DND-41 (cell line): ENCODE data around the gene TMEFF2.

ENCODE experiments used
- ATAC-seq: fragments of 200-7000 bp; cut with Tn5 transposase; 3 replicates; pipeline ENCODE4 v1.9.1; 2021; ENCODE audit warnings: low read depth; ENCODE audit not compliant: insufficient read depth
- DNase-seq: peaks from one replicate; pipeline ENCODE4 v3.0.0-alpha.2; 2020
- H2AFZ ChIP-seq: 2 replicates; pipeline ENCODE4 v1.6.0; 2012; ENCODE audit warnings: low read depth, low read length
- H3K27ac ChIP-seq: 2 replicates; pipeline ENCODE4 v1.5.1; 2012; ENCODE audit warnings: low read length, inconsistent platforms
- H3K27me3 ChIP-seq: fragments of 200-600 bp; sonication (generic); 2 replicates; pipeline ENCODE4 v1.6.0; 2012; ENCODE audit warnings: low read length, mild to moderate bottlenecking, inconsistent platforms; ENCODE audit not compliant: insufficient read depth, poor library complexity
- H3K36me3 ChIP-seq: 2 replicates; pipeline ENCODE4 v1.5.1; 2012; ENCODE audit warnings: low read length, inconsistent platforms; ENCODE audit not compliant: insufficient read depth
- H3K4me1 ChIP-seq: 2 replicates; pipeline ENCODE4 v1.5.1; 2012; ENCODE audit warnings: mild to moderate bottlenecking, low read length; ENCODE audit not compliant: insufficient read depth
- H3K4me2 ChIP-seq: 2 replicates; pipeline ENCODE4 v1.6.0; 2012; ENCODE audit warnings: mild to moderate bottlenecking, moderate library complexity, low read length, inconsistent platforms; ENCODE audit not compliant: insufficient read depth
- H3K4me3 ChIP-seq, 2 experiments: fragments of 200-600 bp in 1 of 2; shearing (Covaris generic) in 1 of 2; 2 replicates each; pipeline ENCODE4 v1.5.1; 2012 to 2016; ENCODE audit warnings: inconsistent platforms in 2 of 2, low read length in 2 of 2, mild to moderate bottlenecking in 2 of 2, low read depth in 1 of 2, moderate library complexity in 1 of 2
- H3K79me2 ChIP-seq: 2 replicates; pipeline ENCODE4 v1.6.0; 2012; ENCODE audit warnings: low read length, inconsistent platforms; ENCODE audit not compliant: insufficient read depth
- H3K9ac ChIP-seq: 2 replicates; pipeline ENCODE4 v1.6.0; 2012; ENCODE audit warnings: low read depth, mild to moderate bottlenecking, inconsistent platforms, low read length, moderate library complexity
- H3K9me3 ChIP-seq: 2 replicates; pipeline ENCODE4 v1.5.1; 2012; ENCODE audit warnings: low read length, moderate library complexity, mild to moderate bottlenecking, inconsistent platforms; ENCODE audit not compliant: insufficient read depth, severe bottlenecking
- H4K20me1 ChIP-seq: 2 replicates; pipeline ENCODE4 v1.6.0; 2012; ENCODE audit warnings: low read length; ENCODE audit not compliant: insufficient read depth
- EZH2 ChIP-seq: IDR thresholded peaks from 3 replicates; pipeline ENCODE4 v1.6.1; 2012; ENCODE audit warnings: borderline replicate concordance, low read depth, mild to moderate bottlenecking, moderate library complexity, low read length, inconsistent platforms; ENCODE audit not compliant: severe bottlenecking
- TF ChIP-seq, protein P1 (sequence below): IDR thresholded peaks from 2 replicates; pipeline ENCODE4 v1.5.1; 2012; ENCODE audit warnings: borderline replicate concordance, low read length, moderate library complexity, mild to moderate bottlenecking; ENCODE audit not compliant: poor library complexity, severe bottlenecking; ENCODE audit errors: extremely low read depth

TMEFF2 gene

DNA sequence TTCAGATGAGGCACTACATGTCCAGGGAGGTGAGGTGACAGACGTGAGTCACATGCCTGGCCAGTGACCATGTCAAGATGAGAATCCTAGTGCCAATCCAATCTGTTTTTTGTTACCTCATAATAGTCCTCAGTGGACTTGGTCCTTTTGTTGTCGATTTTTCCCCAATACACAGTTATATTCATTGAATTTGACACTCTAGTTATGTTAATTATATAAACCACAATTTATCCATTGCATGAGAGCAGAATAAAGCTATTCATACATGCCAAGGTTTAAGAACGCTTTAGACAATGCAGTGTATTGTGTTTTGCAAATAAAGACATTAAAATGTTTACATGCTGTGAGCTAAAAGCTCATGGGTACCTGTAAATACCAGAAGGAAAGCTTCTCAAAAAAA, 21.6 kb upstream of the TMEFF2 start:
- Histone ChIP-seq H3K36me3 (no peaks in the 10 kb centered on the region), H2AFZ (no peak overlapping the region), H3K4me1 (no peaks in the 10 kb centered on the region), H3K27me3 (no peaks in the 10 kb centered on the region), H3K9ac (no peak overlapping the region), H3K27ac (no peak overlapping the region), H3K4me2 (no peak overlapping the region), H3K4me3 (no peak overlapping the region), H3K79me2 (no peaks in the 10 kb centered on the region), H3K9me3 (no peaks in the 10 kb centered on the region), H4K20me1 (no peaks in the 10 kb centered on the region)
- TF ChIP-seq, protein P1, sequence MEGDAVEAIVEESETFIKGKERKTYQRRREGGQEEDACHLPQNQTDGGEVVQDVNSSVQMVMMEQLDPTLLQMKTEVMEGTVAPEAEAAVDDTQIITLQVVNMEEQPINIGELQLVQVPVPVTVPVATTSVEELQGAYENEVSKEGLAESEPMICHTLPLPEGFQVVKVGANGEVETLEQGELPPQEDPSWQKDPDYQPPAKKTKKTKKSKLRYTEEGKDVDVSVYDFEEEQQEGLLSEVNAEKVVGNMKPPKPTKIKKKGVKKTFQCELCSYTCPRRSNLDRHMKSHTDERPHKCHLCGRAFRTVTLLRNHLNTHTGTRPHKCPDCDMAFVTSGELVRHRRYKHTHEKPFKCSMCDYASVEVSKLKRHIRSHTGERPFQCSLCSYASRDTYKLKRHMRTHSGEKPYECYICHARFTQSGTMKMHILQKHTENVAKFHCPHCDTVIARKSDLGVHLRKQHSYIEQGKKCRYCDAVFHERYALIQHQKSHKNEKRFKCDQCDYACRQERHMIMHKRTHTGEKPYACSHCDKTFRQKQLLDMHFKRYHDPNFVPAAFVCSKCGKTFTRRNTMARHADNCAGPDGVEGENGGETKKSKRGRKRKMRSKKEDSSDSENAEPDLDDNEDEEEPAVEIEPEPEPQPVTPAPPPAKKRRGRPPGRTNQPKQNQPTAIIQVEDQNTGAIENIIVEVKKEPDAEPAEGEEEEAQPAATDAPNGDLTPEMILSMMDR = no peak
- no peak for TF ChIP-seq EZH2
- no peak for DNase-seq
- no peak for ATAC-seq

DNA sequence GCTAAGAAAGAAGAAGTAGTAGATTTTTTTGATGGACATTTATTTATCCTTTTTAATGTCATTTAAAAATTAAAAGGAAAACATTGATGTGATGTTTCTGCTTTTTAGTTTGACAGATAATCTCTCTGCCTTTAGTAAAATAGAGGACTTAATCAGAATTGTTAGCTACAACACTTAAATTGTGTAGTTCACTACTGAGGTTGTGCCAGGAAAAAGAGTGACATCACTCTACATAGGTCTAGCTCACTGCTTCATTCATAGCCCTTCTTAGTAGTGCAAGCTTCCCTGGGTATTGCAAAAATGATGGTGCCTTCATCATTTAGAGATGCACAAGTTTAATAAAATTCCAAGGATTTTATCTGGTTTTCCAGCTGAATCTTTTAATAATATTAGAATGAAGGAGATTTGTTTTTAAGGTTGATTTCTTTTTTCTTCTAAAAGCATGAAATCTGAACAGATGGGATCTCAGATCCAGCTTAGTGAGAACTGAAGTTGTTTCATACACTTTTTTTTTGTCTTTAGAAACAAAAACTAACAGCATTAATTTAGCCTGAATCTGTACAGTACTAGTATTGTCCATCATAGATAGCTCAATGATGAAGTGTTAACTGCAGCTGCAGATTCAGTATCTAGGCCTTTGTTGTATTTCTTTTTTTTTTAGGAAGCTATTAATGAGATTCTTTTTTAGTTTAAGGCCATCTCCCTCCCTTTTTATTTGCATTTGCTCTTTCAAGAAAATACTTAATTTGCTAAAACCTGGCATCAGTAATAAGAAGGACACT, 20.6 kb upstream of the TMEFF2 start:
- Histone ChIP-seq H3K4me1 (no peaks in the 10 kb centered on the region), H3K36me3 (no peaks in the 10 kb centered on the region), H3K9me3 (no peaks in the 10 kb centered on the region), H3K27ac (no peak overlapping the region), H3K4me3 (no peak overlapping the region), H3K27me3 (no peaks in the 10 kb centered on the region), H3K79me2 (no peaks in the 10 kb centered on the region), H2AFZ (no peak overlapping the region), H3K4me2 (no peak overlapping the region), H4K20me1 (no peaks in the 10 kb centered on the region), H3K9ac (no peak overlapping the region)
- TF ChIP-seq, protein P1 = no peak
- no peak for TF ChIP-seq EZH2
- ATAC-seq (no peak), DNase-seq (no peak)

DNA sequence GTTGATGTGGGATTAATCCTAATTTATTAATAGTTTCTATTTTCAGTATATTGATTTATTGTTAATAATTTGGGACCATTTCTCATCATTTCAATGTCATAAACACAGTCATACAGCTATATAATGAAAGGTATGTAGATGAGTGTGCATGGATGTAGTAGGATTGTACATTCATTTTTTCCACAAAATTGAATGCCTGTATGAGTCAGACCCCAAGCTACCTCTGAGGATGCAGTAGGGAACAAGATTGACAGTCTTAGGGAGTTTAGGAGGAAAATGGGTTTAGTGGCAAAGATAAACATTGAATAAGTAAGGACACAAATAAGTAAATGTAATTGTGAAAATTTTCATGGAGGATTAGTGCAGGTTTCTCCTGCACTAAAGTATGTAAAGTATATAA, 14.1 kb upstream of the TMEFF2 start:
- no peaks in the 10 kb centered on the region for H3K27me3 ChIP-seq
- H3K4me2 ChIP-seq = no peak overlapping the region
- ATAC-seq (no peak), DNase-seq (no peak)
- no peak overlapping the region for H3K27ac ChIP-seq
- H4K20me1 ChIP-seq = no peaks in the 10 kb centered on the region
- no peaks in the 10 kb centered on the region for H3K79me2 ChIP-seq
- no peaks in the 10 kb centered on the region for H3K4me1 ChIP-seq
- no peaks in the 10 kb centered on the region for H3K9me3 ChIP-seq
- H3K9ac ChIP-seq = no peak overlapping the region
- no peak overlapping the region for H3K4me3 ChIP-seq
- no peaks in the 10 kb centered on the region for H3K36me3 ChIP-seq
- no peak overlapping the region for H2AFZ ChIP-seq
- TF ChIP-seq EZH2 = no peak
- TF ChIP-seq, protein P1 = no peak

DNA sequence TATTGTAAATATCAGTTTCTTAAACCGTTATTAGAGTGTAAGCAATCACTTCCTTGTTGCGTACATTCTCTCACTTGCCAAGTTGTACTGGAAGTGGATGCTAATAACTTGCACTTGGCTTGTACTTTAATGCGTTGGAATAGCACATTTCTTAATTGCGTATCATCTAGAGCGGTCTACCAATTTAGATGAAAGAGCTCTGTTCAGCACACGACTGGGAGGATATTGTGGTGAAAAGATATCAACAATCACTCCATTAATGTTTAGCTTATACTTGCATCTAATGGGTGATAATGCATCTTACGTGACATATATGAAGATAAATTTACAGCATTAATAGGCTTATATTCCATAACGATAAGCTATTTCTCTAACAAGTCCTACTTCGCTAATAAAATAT, 11.7 kb upstream of the TMEFF2 start:
- H3K9me3 ChIP-seq = no peaks in the 10 kb centered on the region
- H2AFZ ChIP-seq = no peak overlapping the region
- no peaks in the 10 kb centered on the region for H3K36me3 ChIP-seq
- TF ChIP-seq, protein P1 = no peak
- H3K4me1 ChIP-seq = no peaks in the 10 kb centered on the region
- no peaks in the 10 kb centered on the region for H4K20me1 ChIP-seq
- H3K27me3 ChIP-seq = no peaks in the 10 kb centered on the region
- H3K79me2 ChIP-seq = no peaks in the 10 kb centered on the region
- no peak overlapping the region for H3K9ac ChIP-seq
- DNase-seq = no peak
- no peak for ATAC-seq
- H3K4me3 ChIP-seq = no peak overlapping the region
- H3K4me2 ChIP-seq = no peak overlapping the region
- no peak overlapping the region for H3K27ac ChIP-seq
